ENCODE measurements around the gene XCL2. TPM values are rescaled to one million over a fixed set of nuclear protein-coding genes. Genes with fewer than 3 reads are reported as not detected.
A peak's percentile ranks its signal among the peaks of the same experiment; 100 is the strongest.

Gene XCL2
- polyA plus RNA-seq, 2 of the 4 experiments (the other 2 are of a cell fraction), result not detected

GRCh38 chr1:168585191-168585590, 41.4 kb upstream of the XCL2 start:
- 46% methylated on average over 3 of the region's 3 CpGs for WGBS (ENCODE audit: missing lambda C conversion rate)
- CTCF ChIA-PET, result interaction anchor here (1.0 to 2.0 kb wide), 3 partner anchors 152 to 763 kb away, joined by 3 to 6 read pairs (median 4); no protein-coding TSS in a partner anchor
- ATAC-seq (no peak), DNase-seq (ENCODE audit: low read depth in 1 of 2, low spot score in 1 of 2) (peak in 1 of 2 experiments; percentile 8), FAIRE-seq (no peak)
- Histone ChIP-seq H3K4me2 (no peak overlapping the region), H3K4me3 (no peak overlapping the region), H3K9me3 (no peaks in the 10 kb centered on the region), H3K27ac (no peak overlapping the region), H3K4me1 (no peaks in the 10 kb centered on the region)
- POLR2A ChIA-PET, result no interaction called here
- TF ChIP-seq PHF8 (IDR thresholded peaks at IDR 0.05; ENCODE audit: borderline replicate concordance, low read depth) (no peak), FOSL2 (IDR thresholded peaks at IDR 0.05) (no peak), FOSL2 (CRISPR knock-in tag; IDR thresholded peaks at IDR 0.05) (peak; percentile 26; the same call in 1 of the 2 replicates)
- TF ChIP-seq, protein P1, sequence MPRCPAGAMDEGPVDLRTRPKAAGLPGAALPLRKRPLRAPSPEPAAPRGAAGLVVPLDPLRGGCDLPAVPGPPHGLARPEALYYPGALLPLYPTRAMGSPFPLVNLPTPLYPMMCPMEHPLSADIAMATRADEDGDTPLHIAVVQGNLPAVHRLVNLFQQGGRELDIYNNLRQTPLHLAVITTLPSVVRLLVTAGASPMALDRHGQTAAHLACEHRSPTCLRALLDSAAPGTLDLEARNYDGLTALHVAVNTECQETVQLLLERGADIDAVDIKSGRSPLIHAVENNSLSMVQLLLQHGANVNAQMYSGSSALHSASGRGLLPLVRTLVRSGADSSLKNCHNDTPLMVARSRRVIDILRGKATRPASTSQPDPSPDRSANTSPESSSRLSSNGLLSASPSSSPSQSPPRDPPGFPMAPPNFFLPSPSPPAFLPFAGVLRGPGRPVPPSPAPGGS (IDR thresholded peaks at IDR 0.05), result no peak

GRCh38 chr1:168583571-168583970, 39.8 kb upstream of the XCL2 start:
- no peak for DNase-seq (ENCODE audit: low read depth in 1 of 2, low spot score in 1 of 2)
- H3K4me3 ChIP-seq, result no peak overlapping the region
- H3K27ac ChIP-seq, result no peak overlapping the region
- no peak for FAIRE-seq
- TF ChIP-seq EHF (CRISPR knock-in tag; IDR thresholded peaks at IDR 0.05) (no peak), HOXB5 (CRISPR knock-in tag; IDR thresholded peaks at IDR 0.05) (no peak), CHD4 (IDR thresholded peaks at IDR 0.05; ENCODE audit: borderline replicate concordance) (no peak), RAD21 (conservative IDR thresholded peaks at IDR 0.05 in 1 of 2, IDR thresholded peaks at IDR 0.05 in 1 of 2) (no peak), RARB (CRISPR knock-in tag; IDR thresholded peaks at IDR 0.05) (no peak), EP300 (IDR thresholded peaks at IDR 0.05) (no peak), RFX5 (IDR thresholded peaks at IDR 0.05) (no peak), EHMT2 (IDR thresholded peaks at IDR 0.05; ENCODE audit: low read depth) (no peak), FOSL2 (IDR thresholded peaks at IDR 0.05) (no peak), FOSL2 (CRISPR knock-in tag; IDR thresholded peaks at IDR 0.05) (no peak), SREBF2 (IDR thresholded peaks at IDR 0.05) (no peak), NFE2L2 (conservative IDR thresholded peaks at IDR 0.05; ENCODE audit: low read length) (no peak)
- TF ChIP-seq, protein P1 (IDR thresholded peaks at IDR 0.05), result no peak
- TF ChIP-seq, protein P2, sequence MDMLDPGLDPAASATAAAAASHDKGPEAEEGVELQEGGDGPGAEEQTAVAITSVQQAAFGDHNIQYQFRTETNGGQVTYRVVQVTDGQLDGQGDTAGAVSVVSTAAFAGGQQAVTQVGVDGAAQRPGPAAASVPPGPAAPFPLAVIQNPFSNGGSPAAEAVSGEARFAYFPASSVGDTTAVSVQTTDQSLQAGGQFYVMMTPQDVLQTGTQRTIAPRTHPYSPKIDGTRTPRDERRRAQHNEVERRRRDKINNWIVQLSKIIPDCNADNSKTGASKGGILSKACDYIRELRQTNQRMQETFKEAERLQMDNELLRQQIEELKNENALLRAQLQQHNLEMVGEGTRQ (IDR thresholded peaks at IDR 0.05), result no peak
- TF ChIP-seq, protein P3, sequence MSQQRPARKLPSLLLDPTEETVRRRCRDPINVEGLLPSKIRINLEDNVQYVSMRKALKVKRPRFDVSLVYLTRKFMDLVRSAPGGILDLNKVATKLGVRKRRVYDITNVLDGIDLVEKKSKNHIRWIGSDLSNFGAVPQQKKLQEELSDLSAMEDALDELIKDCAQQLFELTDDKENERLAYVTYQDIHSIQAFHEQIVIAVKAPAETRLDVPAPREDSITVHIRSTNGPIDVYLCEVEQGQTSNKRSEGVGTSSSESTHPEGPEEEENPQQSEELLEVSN (IDR thresholded peaks at IDR 0.05; ENCODE audit: borderline replicate concordance, low read depth), result no peak
- H3K9me3 ChIP-seq, result no peaks in the 10 kb centered on the region
- 73% methylated on average over 6 of the region's 6 CpGs for WGBS (ENCODE audit: missing lambda C conversion rate)
- no peak overlapping the region for H3K4me2 ChIP-seq
- ChIA-PET CTCF (interaction anchor here (0.6 to 2.0 kb wide), 3 partner anchors 144 to 844 kb away, joined by 3 to 7 read pairs (median 6); partner anchors contain the start of gene CCDC181), POLR2A (no interaction called here)
- no peak for ATAC-seq
- H3K4me1 ChIP-seq, result no peaks in the 10 kb centered on the region

DNA sequence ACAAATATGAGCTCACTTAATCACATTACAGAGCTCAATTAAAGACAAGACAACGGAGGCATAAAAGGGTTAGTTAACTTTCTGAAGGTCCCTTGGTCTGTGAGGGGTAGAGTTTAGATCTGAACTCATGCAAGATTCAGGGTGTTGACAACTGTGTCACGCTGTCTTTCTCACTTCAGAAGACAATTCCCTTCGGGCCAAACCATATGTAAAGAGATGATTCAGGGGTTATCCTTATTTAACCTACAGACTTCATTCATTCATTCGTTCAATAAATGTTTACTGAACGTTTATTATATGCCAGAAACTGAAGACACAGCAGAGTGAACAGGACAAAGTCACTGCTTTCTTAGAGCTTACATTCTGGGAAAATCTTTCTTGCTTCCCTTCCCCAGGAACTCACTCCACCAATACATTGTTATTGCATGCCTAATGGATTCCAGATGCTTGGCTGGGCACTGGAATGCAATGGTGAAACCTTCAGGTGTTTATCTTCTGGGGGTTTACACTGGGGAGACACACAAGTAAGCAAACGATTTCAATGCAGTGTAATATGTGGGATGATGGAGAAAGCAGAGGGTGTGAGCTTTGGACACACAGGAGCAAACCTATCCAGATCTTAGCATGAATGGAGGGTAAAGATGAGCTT, 39.0 kb upstream of the XCL2 start:
- ATAC-seq (no peak), DNase-seq (ENCODE audit: low read depth in 1 of 2, low spot score in 1 of 2) (no peak), FAIRE-seq (no peak)
- WGBS (ENCODE audit: missing lambda C conversion rate), result 19% methylated on average over 6 of the region's 6 CpGs
- Histone ChIP-seq H3K4me1 (no peaks in the 10 kb centered on the region), H3K4me2 (no peak overlapping the region), H3K9me3 (no peaks in the 10 kb centered on the region), H3K4me3 (no peak overlapping the region), H3K27ac (no peak overlapping the region)
- ChIA-PET CTCF (interaction anchor here (0.6 to 1.8 kb wide), 3 partner anchors 143 to 845 kb away, joined by 3 to 7 read pairs (median 4); partner anchors contain the start of gene CCDC181), POLR2A (no interaction called here)
- TF ChIP-seq, protein P4, sequence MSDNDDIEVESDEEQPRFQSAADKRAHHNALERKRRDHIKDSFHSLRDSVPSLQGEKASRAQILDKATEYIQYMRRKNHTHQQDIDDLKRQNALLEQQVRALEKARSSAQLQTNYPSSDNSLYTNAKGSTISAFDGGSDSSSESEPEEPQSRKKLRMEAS (IDR thresholded peaks at IDR 0.05), result no peak
- TF ChIP-seq FOXS1 (CRISPR knock-in tag; IDR thresholded peaks at IDR 0.05), result no peak
- no peak for TF ChIP-seq MYC (IDR thresholded peaks at IDR 0.05; ENCODE audit: borderline replicate concordance, low read length)
- TF ChIP-seq FOSB (CRISPR knock-in tag; IDR thresholded peaks at IDR 0.05), result no peak
- no peak for TF ChIP-seq FOSL2 (IDR thresholded peaks at IDR 0.05)
- TF ChIP-seq FOSL2 (CRISPR knock-in tag; IDR thresholded peaks at IDR 0.05), result no peak
- TF ChIP-seq, protein P3 (IDR thresholded peaks at IDR 0.05; ENCODE audit: borderline replicate concordance, low read depth), result no peak
- no peak for TF ChIP-seq PBX3 (IDR thresholded peaks at IDR 0.05)
- no peak for TF ChIP-seq TFCP2L1 (CRISPR knock-in tag; IDR thresholded peaks at IDR 0.05)

Data from A549 (cell line).